HCT116 (cell line): Measurements from ENCODE around the gene UTS2R. TPM values are rescaled to one million over a fixed set of nuclear protein-coding genes. Genes with fewer than 3 reads are reported as not detected.

ENCODE experiments used
- ATAC-seq: fragments of 200-7000 bp; cut with Tn5 transposase; 2 replicates; pipeline ENCODE4 v1.9.1; 2020; ENCODE audit warnings: mild to moderate bottlenecking, moderate library complexity
- BruUV-seq: library from RNA; stranded (reverse); fragments of 400-500 nt; replicated peaks from 2 replicates; lab custom pipeline; 2021; lab: Mats Ljungman, UMichigan
- CTCF ChIA-PET: fragments of 300-600 bp; sonication (Branson Sonifier 250); formaldehyde crosslinking; loops from one replicate; lab custom pipeline; 2021; ENCODE audit warnings: antibody characterized with exemption; lab: Charles Lee
- POLR2A ChIA-PET: fragments of 300-600, 350-600 bp; sonication (Branson Sonifier 250); formaldehyde crosslinking; loops from one replicate; lab custom pipeline; 2021; ENCODE audit warnings: antibody characterized with exemption; lab: Charles Lee
- RAD21 ChIA-PET, 2 experiments: fragments of 300-600 bp; sonication (Branson Sonifier 250); formaldehyde crosslinking; loops; one replicate each; lab custom pipeline; 2023; ENCODE audit warnings: low total read pairs in 2 of 2; ENCODE audit not compliant: uncharacterized antibody in 2 of 2, unreplicated experiment in 2 of 2, low non-redundant PET in 1 of 2; lab: Charles Lee
- DNase-seq: peaks from one replicate; pipeline ENCODE4 v3.0.0-alpha.2; 2010; ENCODE audit warnings: low read depth, low spot score
- H2AFZ ChIP-seq: fragments of 200-600 bp; shearing (Covaris generic), sonication (generic); 2 replicates; pipeline ENCODE4 v1.6.1; 2017; ENCODE audit warnings: low read depth, mixed run types, mixed read lengths, antibody characterized with exemption, low read length; ENCODE audit not compliant: poor library complexity, severe bottlenecking
- H3K27ac ChIP-seq: 2 replicates; pipeline ENCODE4 v1.5.1; 2012; ENCODE audit warnings: low read depth, low read length
- H3K27me3 ChIP-seq: fragments of 200-600 bp; sonication (generic); 2 replicates; pipeline ENCODE4 v1.6.1; 2016; ENCODE audit warnings: mixed run types, low read length, mixed read lengths; ENCODE audit not compliant: insufficient read depth
- H3K36me3 ChIP-seq, 2 experiments: fragments of 200-500 bp in 1 of 2; fragments of 200-600 bp in 1 of 2; sonication (Bioruptor generic) in 1 of 2; sonication (generic) in 1 of 2; 2 replicates each; pipeline versions ENCODE4 v1.5.1 to v1.6.1; 2014 to 2016; ENCODE audit warnings: low read length in 2 of 2, inconsistent platforms in 1 of 2, mixed read lengths in 1 of 2, mixed run types in 1 of 2; ENCODE audit not compliant: insufficient read depth in 2 of 2, control insufficient read depth in 1 of 2
- H3K4me1 ChIP-seq, 2 experiments: fragments of 200-600 bp in 1 of 2; sonication (generic) in 1 of 2; 2 replicates each; pipeline versions ENCODE4 v1.5.1 to v1.6.1; 2012 to 2017; ENCODE audit warnings: low read length in 2 of 2, inconsistent platforms in 1 of 2, mild to moderate bottlenecking in 1 of 2, mixed read lengths in 1 of 2, mixed run types in 1 of 2, moderate library complexity in 1 of 2; ENCODE audit not compliant: insufficient read depth in 2 of 2, control insufficient read depth in 1 of 2
- H3K4me2 ChIP-seq: fragments of 200-600 bp; sonication (generic); 2 replicates; pipeline ENCODE4 v1.6.1; 2017; ENCODE audit warnings: mixed run types, low read length, mixed read lengths
- H3K4me3 ChIP-seq, 2 experiments: fragments of 200-600 bp in 1 of 2; sonication (generic) in 1 of 2; replicated peaks in 1 of 2; 2 replicates each; pipeline ENCODE4 v1.5.1; 2011 to 2016; ENCODE audit warnings: low read length in 2 of 2, control low read depth in 1 of 2, low read depth in 1 of 2, mild to moderate bottlenecking in 1 of 2, mixed read lengths in 1 of 2, mixed run types in 1 of 2
- H3K79me2 ChIP-seq: fragments of 200-600 bp; sonication (generic); 2 replicates; pipeline ENCODE4 v1.6.1; 2017; ENCODE audit warnings: mild to moderate bottlenecking, mixed run types, low read length, moderate library complexity, mixed read lengths; ENCODE audit not compliant: insufficient read depth
- H3K9ac ChIP-seq: fragments of 200-600 bp; sonication (generic); 2 replicates; pipeline ENCODE4 v1.6.1; 2016; ENCODE audit warnings: low read length, mixed read lengths
- H3K9me2 ChIP-seq: fragments of 200-600 bp; sonication (generic), shearing (Covaris generic); 2 replicates; pipeline ENCODE4 v1.6.1; 2017; ENCODE audit warnings: mixed run types, mild to moderate bottlenecking, moderate library complexity; ENCODE audit not compliant: insufficient read depth
- H3K9me3 ChIP-seq, 2 experiments: fragments of 200-500 bp in 1 of 2; fragments of 200-600 bp in 1 of 2; sonication (Bioruptor generic) in 1 of 2; sonication (generic) in 1 of 2; 2 replicates each; pipeline ENCODE4 v1.6.1; 2014 to 2017; ENCODE audit warnings: low read length in 2 of 2, mixed read lengths in 2 of 2, inconsistent platforms in 1 of 2, low read depth in 1 of 2, mild to moderate bottlenecking in 1 of 2, mixed run types in 1 of 2, moderate library complexity in 1 of 2; ENCODE audit not compliant: control insufficient read depth in 1 of 2, insufficient read depth in 1 of 2
- H4K20me1 ChIP-seq: fragments of 200-600 bp; sonication (generic), shearing (Covaris generic); 2 replicates; pipeline ENCODE4 v1.6.1; 2017; ENCODE audit warnings: mixed run types, mild to moderate bottlenecking, moderate library complexity; ENCODE audit not compliant: insufficient read depth
- ATF3 ChIP-seq: IDR thresholded peaks from 2 replicates; pipeline ENCODE4 v1.6.1; 2012
- CEBPB ChIP-seq: IDR thresholded peaks from 2 replicates; pipeline ENCODE4 v1.6.1; 2012; ENCODE audit warnings: low read depth
- CTCF ChIP-seq, 3 experiments: fragments of 200-600 bp in 1 of 3; sonication (generic) in 1 of 3; IDR thresholded peaks in 2 of 3; conservative IDR thresholded peaks in 1 of 3; 2 replicates each; pipeline ENCODE4 v1.5.1; 2012 to 2017; ENCODE audit warnings: low read depth in 2 of 3, low read length in 2 of 3, antibody characterized with exemption in 1 of 3, borderline replicate concordance in 1 of 3, control low read depth in 1 of 3, mild to moderate bottlenecking in 1 of 3, mixed read lengths in 1 of 3, mixed run types in 1 of 3, moderate library complexity in 1 of 3; ENCODE audit not compliant: insufficient read depth in 1 of 3
- EGR1 ChIP-seq: IDR thresholded peaks from 2 replicates; pipeline ENCODE4 v1.6.1; 2012; ENCODE audit warnings: low read depth
- ELF1 ChIP-seq: IDR thresholded peaks from 2 replicates; pipeline ENCODE4 v1.6.1; 2012; ENCODE audit warnings: low read depth, borderline replicate concordance
- EZH2phosphoT487 ChIP-seq: fragments of 200-600 bp; IDR thresholded peaks from 2 replicates; pipeline ENCODE4 v1.6.1; 2018; ENCODE audit warnings: antibody characterized with exemption, borderline replicate concordance
- POLR2A ChIP-seq: IDR thresholded peaks from 2 replicates; pipeline ENCODE4 v1.7.0; 2011; ENCODE audit warnings: borderline replicate concordance; ENCODE audit not compliant: insufficient read depth, insufficient read length; ENCODE audit errors: extremely low read depth
- POLR2AphosphoS5 ChIP-seq: IDR thresholded peaks from 2 replicates; pipeline ENCODE4 v1.6.1; 2011; ENCODE audit warnings: mild to moderate bottlenecking, low read depth, low read length, moderate library complexity
- SIN3A ChIP-seq: IDR thresholded peaks from 2 replicates; pipeline ENCODE4 v1.6.1; 2012; ENCODE audit warnings: low read depth
- YY1 ChIP-seq: IDR thresholded peaks from 2 replicates; pipeline ENCODE4 v1.6.1; 2011; ENCODE audit warnings: low read length, low read depth, moderate library complexity, mild to moderate bottlenecking; ENCODE audit not compliant: insufficient replicate concordance; ENCODE audit errors: extremely low read depth
- intact Hi-C: fragments of 100-400 bp; cut with micrococcal nuclease; formaldehyde crosslinking; loops from 2 replicates; pipeline ENCODE4 v1.10.0; 2022
- total RNA-seq: library from RNA; stranded (reverse); gene quantifications from one replicate; pipeline ENCODE4 v1.2.1, GENCODE V29; 2021; ENCODE audit not compliant: unreplicated experiment

The UTS2R gene
- total RNA-seq, 1 experiment from 2014 or later = not detected

GRCh38 chr17:82328994-82329507, 42.5 kb upstream of the UTS2R start (continued):
- TF ChIP-seq EZH2phosphoT487 (no peak), POLR2AphosphoS5 (no peak), ATF3 (no peak), YY1 (no peak), POLR2A (no peak)

GRCh38 chr17:82329683-82330321, 41.8 kb upstream of the UTS2R start:
- no peak overlapping the region for H3K4me3 ChIP-seq
- H3K9me3 ChIP-seq = no peaks in the 10 kb centered on the region
- ChIA-PET POLR2A (no interaction called here), CTCF (interaction anchor here (1.3 kb wide), 1 partner anchor 32 kb away, joined by 4 read pairs; no protein-coding TSS in a partner anchor), RAD21 (no interaction called here)
- H3K9ac ChIP-seq = no peak overlapping the region
- H3K4me2 ChIP-seq = no peak overlapping the region
- no peaks in the 10 kb centered on the region for H3K9me2 ChIP-seq
- peaks cover 3% of the 10 kb centered on the region; the same call in 1 of the 2 replicates for H3K79me2 ChIP-seq
- no peak for ATAC-seq
- no peaks in the 10 kb centered on the region for H3K36me3 ChIP-seq
- H3K27ac ChIP-seq = no peak overlapping the region
- intact Hi-C loops = no loop called here
- no peaks in the 10 kb centered on the region for H4K20me1 ChIP-seq
- peaks cover 36 to 74% of the 10 kb centered on the region in 2 experiments for H3K4me1 ChIP-seq
- no peak for DNase-seq
- BruUV-seq = no TSS peak
- TF ChIP-seq SIN3A = no peak
- no peak for TF ChIP-seq EGR1
- no peak for TF ChIP-seq CTCF (IDR thresholded peaks at IDR 0.05 in 2 of 3, conservative IDR thresholded peaks at IDR 0.05 in 1 of 3; ENCODE audit: borderline replicate concordance in 1 of 3, insufficient read depth in 1 of 3, low read depth in 2 of 3, low read length in 2 of 3)
- no peak for TF ChIP-seq ELF1
- no peak for TF ChIP-seq CEBPB
- H2AFZ ChIP-seq = no peak overlapping the region
- H3K27me3 ChIP-seq = no peaks in the 10 kb centered on the region
